Panc1 (cell line): ENCODE results near the gene LANCL2. TPM values are rescaled to one million over a fixed set of nuclear protein-coding genes. Genes with fewer than 3 reads are reported as not detected.

Source experiments
- ATAC-seq: fragments of 200-7000 bp; cut with Tn5 transposase; 2 replicates; pipeline ENCODE4 v1.9.1; 2020; ENCODE audit warnings: mild to moderate bottlenecking, moderate library complexity
- BruUV-seq: library from RNA; stranded (reverse); fragments of 400-500 nt; replicated peaks from 2 replicates; lab custom pipeline; 2021; lab: Mats Ljungman, UMichigan
- CTCF ChIA-PET: fragments of 300-600 bp; sonication (Branson Sonifier 250); formaldehyde crosslinking; loops from one replicate; lab custom pipeline; 2022; ENCODE audit warnings: antibody characterized with exemption; lab: Charles Lee
- POLR2A ChIA-PET: fragments of 300-600 bp; sonication (Branson Sonifier 250); formaldehyde crosslinking; loops from one replicate; lab custom pipeline; 2022; ENCODE audit warnings: antibody characterized with exemption; lab: Charles Lee
- DNase-seq: peaks from one replicate; pipeline ENCODE4 v3.0.0-alpha.2; 2010; ENCODE audit warnings: low read depth, low spot score
- H3K27ac ChIP-seq: 2 replicates; pipeline ENCODE4 v1.5.1; 2011; ENCODE audit warnings: mild to moderate bottlenecking, low read length, inconsistent platforms
- H3K27me3 ChIP-seq: fragments of 200-500 bp; sonication (Bioruptor generic); 2 replicates; pipeline ENCODE4 v1.6.0; 2014; ENCODE audit warnings: low read length, inconsistent platforms; ENCODE audit not compliant: control insufficient read depth, insufficient read depth
- H3K36me3 ChIP-seq: fragments of 200-500 bp; sonication (Bioruptor generic); 2 replicates; pipeline ENCODE4 v1.5.1; 2014; ENCODE audit warnings: inconsistent platforms, mild to moderate bottlenecking, low read length, moderate library complexity; ENCODE audit not compliant: control insufficient read depth, insufficient read depth
- H3K4me1 ChIP-seq: 2 replicates; pipeline ENCODE4 v1.5.1; 2011; ENCODE audit warnings: inconsistent platforms, mild to moderate bottlenecking, low read length, moderate library complexity; ENCODE audit not compliant: control insufficient read depth, insufficient read depth
- H3K4me3 ChIP-seq, 2 experiments: 2 replicates each; pipeline ENCODE4 v1.5.1; 2011 to 2012; ENCODE audit warnings: low read depth in 2 of 2, low read length in 2 of 2, mild to moderate bottlenecking in 2 of 2, inconsistent platforms in 1 of 2, moderate library complexity in 1 of 2
- H3K9me3 ChIP-seq: fragments of 200-500 bp; sonication (Bioruptor generic); 2 replicates; pipeline ENCODE4 v1.5.1; 2014; ENCODE audit warnings: low read depth, mild to moderate bottlenecking, inconsistent platforms, low read length, moderate library complexity; ENCODE audit not compliant: control insufficient read depth, insufficient read depth
- POLR2AphosphoS5 ChIP-seq: IDR thresholded peaks from 2 replicates; pipeline ENCODE4 v1.6.1; 2012; ENCODE audit warnings: mild to moderate bottlenecking, low read depth, low read length, moderate library complexity
- SIN3A ChIP-seq: IDR thresholded peaks from 2 replicates; pipeline ENCODE4 v1.6.1; 2012; ENCODE audit warnings: low read depth, mild to moderate bottlenecking, low read length, moderate library complexity, borderline replicate concordance; ENCODE audit not compliant: insufficient read depth
- TCF7L2 ChIP-seq: IDR thresholded peaks from 2 replicates; pipeline ENCODE4 v1.6.1; 2011; ENCODE audit warnings: mild to moderate bottlenecking, low read depth, low read length, inconsistent platforms
- in situ Hi-C: cut with HindIII; loops from 2 replicates; pipeline ENCODE4 v1.10.0; 2016; ENCODE audit warnings: low sequenced_read_pairs, low pct_unique_long_range_greater_than_20kb
- intact Hi-C: fragments of 100-400 bp; cut with micrococcal nuclease; formaldehyde crosslinking; loops from one replicate; pipeline ENCODE4 v1.10.0; 2022; ENCODE audit not compliant: unreplicated experiment
- total RNA-seq: library from RNA; stranded (reverse); gene quantifications from one replicate; pipeline ENCODE4 v1.2.1, GENCODE V29; 2021; ENCODE audit not compliant: unreplicated experiment
- TF ChIP-seq, protein P1 (sequence below), 2 experiments: IDR thresholded peaks; 2 replicates each; pipeline ENCODE4 v1.6.1; 2011 to 2012; ENCODE audit warnings: low read depth in 2 of 2, control low read depth in 1 of 2, low read length in 1 of 2, mild to moderate bottlenecking in 1 of 2, moderate library complexity in 1 of 2; ENCODE audit not compliant: insufficient read depth in 1 of 2
- TF ChIP-seq, protein P2 (sequence below): fragments of 450-650 bp; IDR thresholded peaks from 2 replicates; pipeline ENCODE4 v1.5.1; 2017; ENCODE audit warnings: mild to moderate bottlenecking

LANCL2 gene
- total RNA-seq, 1 experiment from 2014 or later, result 30.6 TPM

DNA sequence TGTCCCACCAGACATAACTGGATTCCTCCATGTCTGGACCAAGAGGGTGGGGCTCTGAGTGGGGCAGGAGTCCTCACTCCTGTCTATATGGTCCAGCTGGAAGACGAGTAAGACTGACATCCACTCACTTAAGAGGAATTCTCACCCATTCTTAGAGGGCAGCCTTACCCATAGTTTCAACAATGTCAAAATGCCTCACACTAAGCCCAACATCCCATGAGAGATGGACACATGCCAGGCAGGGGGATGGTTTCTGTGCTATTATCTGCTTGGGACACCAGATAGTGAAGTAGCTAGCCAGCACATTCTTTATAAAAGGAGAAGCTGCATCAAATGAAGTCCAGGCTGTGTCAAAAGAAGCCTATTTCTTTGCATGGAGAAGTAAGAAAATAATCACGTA is 4.7 kb upstream of the LANCL2 start:
- Histone ChIP-seq H3K4me3 (no peak overlapping the region), H3K27ac (no peak overlapping the region), H3K27me3 (peaks cover 10% of the 10 kb centered on the region), H3K36me3 (no peaks in the 10 kb centered on the region), H3K4me1 (peaks cover 15% of the 10 kb centered on the region), H3K9me3 (no peaks in the 10 kb centered on the region)
- no TSS peak for BruUV-seq
- ATAC-seq, result no peak
- DNase-seq, result no peak
- no peak for TF ChIP-seq SIN3A
- TF ChIP-seq, protein P1, sequence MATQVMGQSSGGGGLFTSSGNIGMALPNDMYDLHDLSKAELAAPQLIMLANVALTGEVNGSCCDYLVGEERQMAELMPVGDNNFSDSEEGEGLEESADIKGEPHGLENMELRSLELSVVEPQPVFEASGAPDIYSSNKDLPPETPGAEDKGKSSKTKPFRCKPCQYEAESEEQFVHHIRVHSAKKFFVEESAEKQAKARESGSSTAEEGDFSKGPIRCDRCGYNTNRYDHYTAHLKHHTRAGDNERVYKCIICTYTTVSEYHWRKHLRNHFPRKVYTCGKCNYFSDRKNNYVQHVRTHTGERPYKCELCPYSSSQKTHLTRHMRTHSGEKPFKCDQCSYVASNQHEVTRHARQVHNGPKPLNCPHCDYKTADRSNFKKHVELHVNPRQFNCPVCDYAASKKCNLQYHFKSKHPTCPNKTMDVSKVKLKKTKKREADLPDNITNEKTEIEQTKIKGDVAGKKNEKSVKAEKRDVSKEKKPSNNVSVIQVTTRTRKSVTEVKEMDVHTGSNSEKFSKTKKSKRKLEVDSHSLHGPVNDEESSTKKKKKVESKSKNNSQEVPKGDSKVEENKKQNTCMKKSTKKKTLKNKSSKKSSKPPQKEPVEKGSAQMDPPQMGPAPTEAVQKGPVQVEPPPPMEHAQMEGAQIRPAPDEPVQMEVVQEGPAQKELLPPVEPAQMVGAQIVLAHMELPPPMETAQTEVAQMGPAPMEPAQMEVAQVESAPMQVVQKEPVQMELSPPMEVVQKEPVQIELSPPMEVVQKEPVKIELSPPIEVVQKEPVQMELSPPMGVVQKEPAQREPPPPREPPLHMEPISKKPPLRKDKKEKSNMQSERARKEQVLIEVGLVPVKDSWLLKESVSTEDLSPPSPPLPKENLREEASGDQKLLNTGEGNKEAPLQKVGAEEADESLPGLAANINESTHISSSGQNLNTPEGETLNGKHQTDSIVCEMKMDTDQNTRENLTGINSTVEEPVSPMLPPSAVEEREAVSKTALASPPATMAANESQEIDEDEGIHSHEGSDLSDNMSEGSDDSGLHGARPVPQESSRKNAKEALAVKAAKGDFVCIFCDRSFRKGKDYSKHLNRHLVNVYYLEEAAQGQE (IDR thresholded peaks at IDR 0.05; ENCODE audit: insufficient read depth in 1 of 2, low read depth in 2 of 2, low read length in 1 of 2), result no peak
- TF ChIP-seq, protein P2, sequence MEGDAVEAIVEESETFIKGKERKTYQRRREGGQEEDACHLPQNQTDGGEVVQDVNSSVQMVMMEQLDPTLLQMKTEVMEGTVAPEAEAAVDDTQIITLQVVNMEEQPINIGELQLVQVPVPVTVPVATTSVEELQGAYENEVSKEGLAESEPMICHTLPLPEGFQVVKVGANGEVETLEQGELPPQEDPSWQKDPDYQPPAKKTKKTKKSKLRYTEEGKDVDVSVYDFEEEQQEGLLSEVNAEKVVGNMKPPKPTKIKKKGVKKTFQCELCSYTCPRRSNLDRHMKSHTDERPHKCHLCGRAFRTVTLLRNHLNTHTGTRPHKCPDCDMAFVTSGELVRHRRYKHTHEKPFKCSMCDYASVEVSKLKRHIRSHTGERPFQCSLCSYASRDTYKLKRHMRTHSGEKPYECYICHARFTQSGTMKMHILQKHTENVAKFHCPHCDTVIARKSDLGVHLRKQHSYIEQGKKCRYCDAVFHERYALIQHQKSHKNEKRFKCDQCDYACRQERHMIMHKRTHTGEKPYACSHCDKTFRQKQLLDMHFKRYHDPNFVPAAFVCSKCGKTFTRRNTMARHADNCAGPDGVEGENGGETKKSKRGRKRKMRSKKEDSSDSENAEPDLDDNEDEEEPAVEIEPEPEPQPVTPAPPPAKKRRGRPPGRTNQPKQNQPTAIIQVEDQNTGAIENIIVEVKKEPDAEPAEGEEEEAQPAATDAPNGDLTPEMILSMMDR, result no peak
- TF ChIP-seq POLR2AphosphoS5, result no peak
- no peak for TF ChIP-seq TCF7L2
- POLR2A ChIA-PET, result no interaction called here
- intact Hi-C loops (no loop called here), in situ Hi-C loops (no loop called here)
- CTCF ChIA-PET, result interaction anchor here (0.9 kb wide), 1 partner anchor 55 kb away, joined by 7 read pairs; no protein-coding TSS in a partner anchor

- POLR2A ChIA-PET, result no interaction called here
- ATAC-seq, result no peak
These were observed 3.6 kb upstream of the LANCL2 start for GRCh38 chr7:55361560-55361959.

More at GRCh38 chr7:55361560-55361959, 3.6 kb upstream of the LANCL2 start:
- CTCF ChIA-PET, result no interaction called here
- no peak for DNase-seq
- no peak for TF ChIP-seq TCF7L2
- no peak for TF ChIP-seq SIN3A
- TF ChIP-seq, protein P1 (IDR thresholded peaks at IDR 0.05; ENCODE audit: insufficient read depth in 1 of 2, low read depth in 2 of 2, low read length in 1 of 2), result no peak
- no peak for TF ChIP-seq POLR2AphosphoS5
- TF ChIP-seq, protein P2, result no peak
- Histone ChIP-seq H3K9me3 (no peaks in the 10 kb centered on the region), H3K4me1 (peaks cover 15% of the 10 kb centered on the region), H3K36me3 (peaks cover 3% of the 10 kb centered on the region; the same call in 1 of the 2 replicates), H3K27ac (no peak overlapping the region), H3K4me3 (no peak overlapping the region), H3K27me3 (peaks cover 10% of the 10 kb centered on the region)
- in situ Hi-C loops, result no loop called here
- BruUV-seq, result no TSS peak
- intact Hi-C loops, result no loop called here
